H1 (cell line): Measurements from ENCODE around the gene MAP10. TPM values are rescaled to one million over a fixed set of nuclear protein-coding genes. Genes with fewer than 3 reads are reported as not detected.

Experiments
- CTCF ChIA-PET: fragments of 300-600 bp; sonication (Branson Sonifier 250); formaldehyde crosslinking; loops from one replicate; lab custom pipeline; 2021; ENCODE audit not compliant: partially characterized antibody; lab: Charles Lee
- POLR2A ChIA-PET: fragments of 300-600 bp; sonication (Branson Sonifier 250); formaldehyde crosslinking; loops from one replicate; lab custom pipeline; 2021; ENCODE audit warnings: inconsistent platforms; ENCODE audit not compliant: partially characterized antibody; lab: Charles Lee
- DNase-seq, 2 experiments: peaks; one replicate each; pipeline versions ENCODE4 v3.0.0 to v3.0.0-alpha.2; 2010 to 2022; ENCODE audit warnings: low spot score in 2 of 2, low read depth in 1 of 2, mixed read lengths in 1 of 2
- FAIRE-seq: peaks from 2 replicates; lab custom pipeline; 2011; peaks lifted over from hg19 to GRCh38; lab: Jason Lieb, UNC
- H2AFZ ChIP-seq: 2 replicates; pipeline ENCODE4 v1.8.1; 2012; ENCODE audit warnings: low read length, inconsistent platforms
- H2AK5ac ChIP-seq: 2 replicates; pipeline ENCODE4 v1.6.1; 2013; ENCODE audit warnings: low read depth, low read length
- H2BK120ac ChIP-seq: replicated peaks from 2 replicates; pipeline ENCODE3; 2013; ENCODE audit warnings: low read depth, low read length, inconsistent platforms
- H2BK12ac ChIP-seq: 2 replicates; pipeline ENCODE4 v1.6.1; 2013; ENCODE audit warnings: low read depth, low read length
- H2BK15ac ChIP-seq: 2 replicates; pipeline ENCODE4 v1.6.1; 2013; ENCODE audit warnings: low read length
- H2BK20ac ChIP-seq: 2 replicates; pipeline ENCODE4 v1.6.1; 2013; ENCODE audit warnings: low read length
- H2BK5ac ChIP-seq: 2 replicates; pipeline ENCODE4 v1.6.1; 2013; ENCODE audit warnings: low read depth, low read length
- H3K14ac ChIP-seq: 2 replicates; pipeline ENCODE4 v1.6.1; 2013; ENCODE audit warnings: inconsistent platforms; ENCODE audit not compliant: insufficient read length
- H3K18ac ChIP-seq: 2 replicates; pipeline ENCODE4 v1.6.1; 2013; ENCODE audit warnings: low read length; ENCODE audit errors: extremely low read depth
- H3K23ac ChIP-seq: 2 replicates; pipeline ENCODE4 v1.6.1; 2013; ENCODE audit warnings: inconsistent platforms; ENCODE audit not compliant: insufficient read length
- H3K23me2 ChIP-seq: 2 replicates; pipeline ENCODE4 v1.6.1; 2013; ENCODE audit warnings: low read depth, low read length
- H3K27ac ChIP-seq: 2 replicates; pipeline ENCODE4 v1.6.1; 2011; ENCODE audit warnings: low read depth, low read length, inconsistent platforms
- H3K27me3 ChIP-seq, 4 experiments: replicated peaks in 1 of 4; 1 replicate in 1 of 4; 2 replicates in 3 of 4; pipeline versions ENCODE4 v1.6.1 to v1.8.1; 2011 to 2013; ENCODE audit warnings: low read length in 3 of 4, mild to moderate bottlenecking in 3 of 4, inconsistent platforms in 2 of 4, mixed read lengths in 2 of 4, moderate library complexity in 1 of 4; ENCODE audit not compliant: control insufficient read depth in 3 of 4, insufficient read depth in 3 of 4; ENCODE audit errors: extremely low read depth in 1 of 4
- H3K36me3 ChIP-seq, 4 experiments: 2 replicates each; pipeline versions ENCODE4 v1.6.1 to v1.8.1; 2011 to 2013; ENCODE audit warnings: mild to moderate bottlenecking in 4 of 4, low read length in 3 of 4, moderate library complexity in 2 of 4, control low read depth in 1 of 4, inconsistent platforms in 1 of 4; ENCODE audit not compliant: insufficient read depth in 4 of 4, control insufficient read depth in 2 of 4
- H3K4ac ChIP-seq: replicated peaks from 2 replicates; pipeline ENCODE3; 2013; ENCODE audit warnings: low read length, low read depth, mixed read lengths, inconsistent platforms; ENCODE audit not compliant: insufficient read length
- H3K4me1 ChIP-seq, 4 experiments: replicated peaks in 1 of 4; 1 replicate in 1 of 4; 2 replicates in 3 of 4; pipeline versions ENCODE4 v1.6.1 to v1.8.1; 2011 to 2013; ENCODE audit warnings: low read length in 3 of 4, inconsistent platforms in 2 of 4, mixed read lengths in 1 of 4; ENCODE audit not compliant: insufficient read depth in 4 of 4, control insufficient read depth in 3 of 4
- H3K4me2 ChIP-seq, 2 experiments: 2 replicates each; pipeline versions ENCODE4 v1.6.1 to v1.8.1; 2011 to 2013; ENCODE audit warnings: low read depth in 2 of 2, low read length in 2 of 2, control low read depth in 1 of 2, inconsistent platforms in 1 of 2, mild to moderate bottlenecking in 1 of 2; ENCODE audit not compliant: insufficient read depth in 1 of 2
- H3K4me3 ChIP-seq, 4 experiments: fragments of 200-600, 300-600 bp in 1 of 4; sonication (generic), shearing (Covaris generic), sonication (Bioruptor Twin) in 1 of 4; 2 replicates each; pipeline versions ENCODE4 v1.5.1 to v1.8.1; 2011 to 2016; ENCODE audit warnings: low read length in 4 of 4, low read depth in 3 of 4, control low read depth in 2 of 4, inconsistent platforms in 2 of 4, mild to moderate bottlenecking in 2 of 4, mixed read lengths in 1 of 4, moderate library complexity in 1 of 4; ENCODE audit not compliant: insufficient read depth in 2 of 4; ENCODE audit errors: extremely low read depth in 1 of 4
- H3K56ac ChIP-seq: replicated peaks from 2 replicates; pipeline ENCODE3; 2013; ENCODE audit warnings: low read depth, mild to moderate bottlenecking, mixed read lengths, low read length, inconsistent platforms; ENCODE audit not compliant: insufficient read length
- H3K79me1 ChIP-seq: 2 replicates; pipeline ENCODE4 v1.6.1; 2013; ENCODE audit warnings: low read depth, low read length, control low read depth
- H3K79me2 ChIP-seq, 2 experiments: 2 replicates each; pipeline versions ENCODE4 v1.6.1 to v1.8.1; 2012 to 2013; ENCODE audit warnings: low read length in 2 of 2, mild to moderate bottlenecking in 2 of 2, inconsistent platforms in 1 of 2; ENCODE audit not compliant: insufficient read depth in 2 of 2, control insufficient read depth in 1 of 2
- H3K9ac ChIP-seq, 4 experiments: replicated peaks in 1 of 4; 1 replicate in 1 of 4; 2 replicates in 3 of 4; pipeline versions ENCODE4 v1.6.1 to v1.8.1; 2011 to 2013; ENCODE audit warnings: low read depth in 3 of 4, low read length in 3 of 4, control low read depth in 2 of 4, mild to moderate bottlenecking in 2 of 4, moderate library complexity in 2 of 4, inconsistent platforms in 1 of 4; ENCODE audit errors: extremely low read depth in 1 of 4
- H3K9me3 ChIP-seq, 2 experiments: 2 replicates each; pipeline versions ENCODE4 v1.6.1 to v1.8.1; 2012 to 2013; ENCODE audit warnings: mild to moderate bottlenecking in 2 of 2, moderate library complexity in 2 of 2, control low read depth in 1 of 2, inconsistent platforms in 1 of 2, low read depth in 1 of 2, low read length in 1 of 2, mixed read lengths in 1 of 2; ENCODE audit not compliant: insufficient read depth in 2 of 2
- H4K20me1 ChIP-seq, 2 experiments: replicated peaks in 1 of 2; 2 replicates each; pipeline versions ENCODE3 to v1.8.1; 2011 to 2013; ENCODE audit warnings: inconsistent platforms in 2 of 2, low read length in 2 of 2, mild to moderate bottlenecking in 1 of 2; ENCODE audit not compliant: insufficient read depth in 2 of 2, control insufficient read depth in 1 of 2
- H4K5ac ChIP-seq: 2 replicates; pipeline ENCODE4 v1.6.1; 2013; ENCODE audit warnings: low read length, low read depth, mixed read lengths, inconsistent platforms; ENCODE audit not compliant: insufficient read length
- H4K8ac ChIP-seq: 2 replicates; pipeline ENCODE4 v1.8.0; 2013; ENCODE audit warnings: mild to moderate bottlenecking, moderate library complexity, low read length, inconsistent platforms; ENCODE audit not compliant: insufficient read depth; ENCODE audit errors: extremely low read depth
- H4K91ac ChIP-seq: replicated peaks from 2 replicates; pipeline ENCODE3; 2013; ENCODE audit warnings: low read length, mixed read lengths, inconsistent platforms; ENCODE audit not compliant: insufficient read length
- CBX8 ChIP-seq: fragments of 300-800, 300-1000 bp; sonication (generic); IDR thresholded peaks from 2 replicates; pipeline ENCODE4 v1.7.1; 2016; ENCODE audit warnings: low read depth, low read length, borderline replicate concordance
- CTBP2 ChIP-seq: IDR thresholded peaks from 2 replicates; pipeline ENCODE4 v1.7.0; 2011; ENCODE audit warnings: borderline replicate concordance, mild to moderate bottlenecking, moderate library complexity, mixed read lengths, low read length; ENCODE audit not compliant: insufficient read depth, insufficient read length
- CTCF ChIP-seq, 3 experiments: IDR thresholded peaks; 1 replicate in 2 of 3; 2 replicates in 1 of 3; pipeline versions ENCODE4 v1.5.1 to v1.6.1; 2011; ENCODE audit warnings: low read length in 3 of 3, mild to moderate bottlenecking in 3 of 3, inconsistent platforms in 2 of 3, low read depth in 1 of 3, moderate library complexity in 1 of 3; ENCODE audit not compliant: insufficient read depth in 1 of 3; ENCODE audit errors: control extremely low read depth in 1 of 3
- JUND ChIP-seq: IDR thresholded peaks from 2 replicates; pipeline ENCODE4 v1.6.1; 2011; ENCODE audit warnings: mild to moderate bottlenecking, improper control_type of control experiment, low read length
- MAX ChIP-seq: IDR thresholded peaks from 2 replicates; pipeline ENCODE4 v1.6.1; 2012; ENCODE audit warnings: inconsistent platforms
- NANOG ChIP-seq: IDR thresholded peaks from 2 replicates; pipeline ENCODE4 v1.6.1; 2011; ENCODE audit warnings: low read length, low read depth, mild to moderate bottlenecking, inconsistent platforms; ENCODE audit not compliant: insufficient read depth, poor library complexity, severe bottlenecking
- POLR2AphosphoS5 ChIP-seq: IDR thresholded peaks from 2 replicates; pipeline ENCODE4 v1.6.1; 2011; ENCODE audit warnings: low read depth, low read length
- RAD21 ChIP-seq, 2 experiments: IDR thresholded peaks in 1 of 2; conservative IDR thresholded peaks in 1 of 2; 2 replicates each; pipeline ENCODE4 v1.6.1; 2011; ENCODE audit warnings: low read depth in 2 of 2, low read length in 2 of 2, improper control_type of control experiment in 1 of 2, inconsistent platforms in 1 of 2, mild to moderate bottlenecking in 1 of 2, moderate library complexity in 1 of 2
- WGBS, 2 experiments: shearing (Covaris generic) in 1 of 2; methylation state at CpG; one replicate each; pipeline versions ENCODE4 v1.1.6 to v1.1.7; 2013 to 2015; ENCODE audit warnings: low lambda C conversion rate in 2 of 2, mixed read lengths in 2 of 2, inconsistent platforms in 1 of 2, low coverage in 1 of 2, missing lambda C conversion rate in 1 of 2; ENCODE audit not compliant: insufficient replicate concordance in 2 of 2, insufficient coverage in 1 of 2, insufficient read length in 1 of 2; ENCODE audit errors: extremely low coverage in 1 of 2, missing lambda C conversion rate in 1 of 2; 5-methylcytosine and 5-hydroxymethylcytosine counted together
- polyA plus RNA-seq, 7 experiments: library from polyadenylated mRNA; depleted of rRNA in 3 of 7; stranded (reverse) in 5 of 7; unstranded in 2 of 7; fragments of >200 nt in 5 of 7; fragments of 200-250 nt in 2 of 7; gene quantifications; 1 replicate in 5 of 7; 2 replicates in 1 of 7; 4 replicates in 1 of 7; pipeline versions ENCODE4 v1.2.1 to v1.2.3, GENCODE V29; 2011 to 2013; ENCODE audit warnings: missing spikeins in 2 of 7, mixed read lengths in 2 of 7
- total RNA-seq: library from RNA; stranded (reverse); fragmentation: NEBNext Ultra II Directional; extraction: Animal tissue kit (Norgen Biotek cat#: 25700); gene quantifications from 2 replicates; pipeline ENCODE4 v1.2.1, GENCODE V29; 2021

Gene MAP10
- total and polyA plus RNA-seq, 2 of the 8 experiments (the other 6 are each of a cell fraction or from before 2014, with no cell fraction given) = 1.5 to 3.5 TPM

DNA sequence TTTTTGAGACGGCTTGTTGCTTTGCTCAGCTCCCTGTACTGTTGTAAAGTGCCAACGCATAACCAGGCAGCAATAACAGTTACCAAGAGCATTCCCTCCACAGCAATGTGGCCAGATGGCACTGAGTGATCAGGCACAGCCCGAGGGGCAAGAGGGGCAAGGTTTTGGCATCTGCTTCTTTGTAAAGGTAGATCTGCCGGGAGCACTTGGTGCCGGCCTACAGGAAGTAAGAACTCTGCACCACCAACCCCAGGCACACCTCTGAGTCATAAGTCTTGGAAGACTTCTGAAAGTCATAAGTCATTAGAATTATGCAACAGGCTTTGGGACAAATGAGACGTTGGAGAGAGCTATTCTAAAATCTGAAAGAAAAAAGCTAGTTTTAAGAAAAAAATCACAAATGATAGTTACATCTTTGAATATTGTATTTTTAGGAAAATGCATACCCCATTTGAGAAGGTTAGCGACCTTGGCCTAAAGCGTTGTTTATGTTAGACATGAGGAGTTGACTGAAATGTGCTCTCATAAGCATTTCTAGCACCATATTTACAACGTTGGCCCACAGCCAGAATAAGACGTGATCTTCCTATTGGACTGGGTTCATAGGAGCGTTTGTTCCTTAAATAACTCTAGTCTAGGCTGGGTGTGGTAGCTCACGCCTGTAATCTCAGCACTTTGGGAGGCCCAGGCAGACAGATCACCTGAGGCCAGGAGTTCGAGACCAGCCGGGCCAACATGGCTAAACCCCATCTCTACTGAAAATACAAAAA lies 37.7 kb upstream of the MAP10 start:
- DNase-seq (no peak), FAIRE-seq (no peak)
- H2AK5ac ChIP-seq = 0 out of 2 replicates have a peak overlapping the region, but pooled peaks have one; percentile 42
- no peak overlapping the region for H2BK12ac ChIP-seq
- H3K56ac ChIP-seq = no peak overlapping the region
- H2BK120ac ChIP-seq = no peak overlapping the region
- H3K23me2 ChIP-seq = no peaks in the 10 kb centered on the region
- H3K36me3 ChIP-seq = no peaks in the 10 kb centered on the region
- no peaks in the 10 kb centered on the region for H3K79me1 ChIP-seq
- H3K4ac ChIP-seq = no peak overlapping the region
- H4K91ac ChIP-seq = no peak overlapping the region
- H4K8ac ChIP-seq = no peak overlapping the region
- no peak overlapping the region for H3K23ac ChIP-seq
- H3K18ac ChIP-seq = no peak overlapping the region
- no peak overlapping the region for H3K4me2 ChIP-seq
- H3K79me2 ChIP-seq = no peaks in the 10 kb centered on the region
- H4K20me1 ChIP-seq = no peaks in the 10 kb centered on the region
- WGBS, 2 experiments = 92% methylated on average over 14 of the region's 14 CpGs; no CpG with 5 or more reads in 1 of the 2 experiments
- no peak overlapping the region for H3K9ac ChIP-seq
- no peak overlapping the region for H2AFZ ChIP-seq
- peaks cover 2 to 16% (median 13%) of the 10 kb centered on the region in 4 experiments; a peak in 6 of 7 replicates for H3K4me1 ChIP-seq
- peaks cover 4 to 5% of the 10 kb centered on the region in 2 experiments; a peak in 2 of 4 replicates for H3K9me3 ChIP-seq
- POLR2A ChIA-PET = no interaction called here
- no peak overlapping the region for H2BK15ac ChIP-seq
- H3K14ac ChIP-seq = no peak overlapping the region
- no peak overlapping the region for H2BK20ac ChIP-seq
- H4K5ac ChIP-seq = no peak overlapping the region
- no peak overlapping the region for H3K27ac ChIP-seq
- H2BK5ac ChIP-seq = no peak overlapping the region
- H3K27me3 ChIP-seq = no peaks in the 10 kb centered on the region
- CTCF ChIA-PET = interaction anchor here (1.2 kb wide), 1 partner anchor 113 kb away, joined by 3 read pairs; no protein-coding TSS in a partner anchor
- no peak overlapping the region for H3K4me3 ChIP-seq
- TF ChIP-seq MAX (no peak), RAD21 (IDR thresholded peaks at IDR 0.05 in 1 of 2, conservative IDR thresholded peaks at IDR 0.05 in 1 of 2; ENCODE audit: low read depth in 2 of 2, low read length in 2 of 2) (no peak), CTBP2 (no peak), CBX8 (no peak), CTCF (IDR thresholded peaks at IDR 0.05; ENCODE audit: control extremely low read depth in 1 of 3, insufficient read depth in 1 of 3, low read depth in 1 of 3, low read length in 3 of 3) (no peak), POLR2AphosphoS5 (no peak), JUND (no peak), NANOG (no peak)
